Measurements from ENCODE around the gene KDM5B. TPM values are rescaled to one million over a fixed set of nuclear protein-coding genes. Genes with fewer than 3 reads are reported as not detected.

KDM5B gene
- 13.9 to 17.4 TPM (median 16.7 TPM) in 5 replicates for total RNA-seq (2022; extraction: Qiagen RNA extraction)

GRCh38 chr1:202807926-202808757 is at the start of gene KDM5B:
Gene KDM5B (minus strand): TSS chr1:202808421. CDS start chr1:202808305, 116 bp downstream.

GRCh38 chr1:202810615-202811295 is 2.5 kb upstream of the KDM5B start, which contains the start of gene PCAT6:
Gene PCAT6 (plus strand): TSS chr1:202810954.

DNA sequence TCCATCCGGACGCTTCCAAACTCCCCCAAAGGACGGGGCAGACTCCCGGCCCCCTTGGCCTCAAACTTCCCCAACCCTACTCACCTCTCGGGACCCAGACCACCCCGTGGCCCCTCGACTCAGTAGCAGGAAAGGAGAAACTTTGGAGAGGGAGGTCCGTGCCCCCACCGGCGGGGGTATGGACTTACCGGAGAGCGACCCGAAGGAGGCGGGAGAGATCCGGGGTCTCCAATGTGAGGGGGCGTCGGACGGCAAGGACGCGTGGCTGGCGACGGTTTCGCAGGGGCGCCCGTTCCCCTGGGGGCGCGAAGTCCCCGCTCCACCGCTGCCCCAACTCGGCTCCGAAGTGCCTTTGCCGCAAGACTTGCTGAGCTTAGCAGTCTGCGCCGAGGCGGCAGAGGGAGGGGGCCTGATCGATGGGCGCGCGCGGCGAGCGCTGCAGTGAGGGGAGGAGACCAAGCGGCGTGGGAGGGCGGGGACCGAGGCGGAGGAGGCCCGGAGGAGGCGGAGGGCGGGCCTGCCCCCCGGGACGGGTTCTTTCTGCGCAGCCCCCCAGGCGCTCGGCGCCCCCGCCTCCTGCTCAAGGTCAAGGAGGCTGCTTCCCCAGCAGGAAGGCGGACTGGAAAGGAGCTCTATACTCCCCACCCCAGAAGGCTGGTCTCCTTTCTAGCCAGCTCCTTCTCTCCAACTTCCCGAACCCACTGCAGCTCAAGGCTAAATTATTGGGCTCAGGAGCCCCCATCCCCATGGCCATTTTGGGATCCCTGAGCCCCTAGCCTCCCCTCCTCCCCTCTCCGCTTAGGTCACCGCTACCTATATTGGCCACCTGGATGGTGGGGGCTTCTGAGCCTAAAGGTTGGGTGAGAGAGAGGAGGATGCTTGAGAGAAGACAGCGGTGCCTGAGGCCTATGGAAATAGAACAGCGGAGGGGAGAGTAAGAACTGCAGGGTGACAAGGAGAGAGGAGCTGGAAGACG is 97.9 kb downstream of the KDM5B start, which contains the start of gene SYT2:
TSS of gene SYT2 (minus strand) at position 385 of the 976 bp plus-strand sequence. CDS start 104,682 bp downstream, outside the sequence.

Other genes starting within 250 kb of the KDM5B start
- gene SYT2, start 98.0 kb downstream of the KDM5B start, total RNA-seq (2022; extraction: Qiagen RNA extraction): 0.01 to 0.04 TPM (median 0.03 TPM) in 5 replicates
- gene PCAT6, start 2.5 kb upstream of the KDM5B start, total RNA-seq (2022; extraction: Qiagen RNA extraction): 2.8 to 4.8 TPM (median 3.7 TPM) in 5 replicates
- 14.2 to 15.7 TPM (median 14.6 TPM) in 5 replicates for gene RABIF, start 80.7 kb upstream of the KDM5B start, total RNA-seq (2022; extraction: Qiagen RNA extraction)
- gene KLHL12, start 118.8 kb upstream of the KDM5B start, total RNA-seq (2022; extraction: Qiagen RNA extraction): 16.4 to 18.5 TPM (median 16.9 TPM) in 5 replicates
- gene ADIPOR1, start 149.9 kb upstream of the KDM5B start, total RNA-seq (2022; extraction: Qiagen RNA extraction): 59.5 to 66.6 TPM (median 63.9 TPM) in 5 replicates
- 21.9 to 23.3 TPM (median 22.0 TPM) in 5 replicates for gene CYB5R1, start 158.8 kb upstream of the KDM5B start, total RNA-seq (2022; extraction: Qiagen RNA extraction)
- gene TMEM183A, start 199.0 kb upstream of the KDM5B start, total RNA-seq (2022; extraction: Qiagen RNA extraction): 45.2 to 53.4 TPM (median 52.1 TPM) in 5 replicates
- 0.33 to 0.52 TPM (median 0.44 TPM) in 5 replicates for gene PPFIA4, start 218.1 kb upstream of the KDM5B start, total RNA-seq (2022; extraction: Qiagen RNA extraction)

All from A549 treated with CORT108297 at 1 μM for 4 hours (cell line).